HepG2 (cell line): Measurements from ENCODE around the gene CFD. TPM values are rescaled to one million over a fixed set of nuclear protein-coding genes. Genes with fewer than 3 reads are reported as not detected.

ENCODE experiments used
- CREB3 ChIP-seq: sonication (generic); formaldehyde crosslinking; IDR thresholded peaks from 2 replicates; pipeline ENCODE4 v1.5.0; 2020; ENCODE audit warnings: missing genetic modification reagents
- DMAP1 ChIP-seq: IDR thresholded peaks from 2 replicates; pipeline ENCODE4 v1.6.1; 2016
- HNRNPK ChIP-seq: fragments of 200-400 bp; formaldehyde crosslinking; IDR thresholded peaks from 2 replicates; pipeline ENCODE4 v1.6.1; 2018; ENCODE audit warnings: low read length, low read depth, moderate library complexity, mild to moderate bottlenecking; ENCODE audit not compliant: poor library complexity, severe bottlenecking
- SOX13 ChIP-seq, 3 experiments: fragments of 450-650 bp in 1 of 3; sonication (generic) in 1 of 3; formaldehyde crosslinking in 1 of 3; IDR thresholded peaks in 2 of 3; conservative IDR thresholded peaks in 1 of 3; 2 replicates each; pipeline versions ENCODE4 v1.5.0 to v1.6.1; 2016 to 2020; ENCODE audit warnings: antibody characterized with exemption in 1 of 3, mild to moderate bottlenecking in 1 of 3, missing compliant biosample characterization in 1 of 3, missing genetic modification reagents in 1 of 3, moderate library complexity in 1 of 3
- STAG1 ChIP-seq: sonication (generic); formaldehyde crosslinking; IDR thresholded peaks from 2 replicates; pipeline ENCODE4 v1.4.0; 2020; ENCODE audit warnings: missing genetic modification reagents
- TBX3 ChIP-seq: fragments of 450-650 bp; IDR thresholded peaks from 2 replicates; pipeline ENCODE4 v1.6.1; 2017; ENCODE audit warnings: antibody characterized with exemption, mild to moderate bottlenecking, inconsistent platforms, borderline replicate concordance
- ZBTB33 ChIP-seq: sonication (generic); formaldehyde crosslinking; IDR thresholded peaks from 2 replicates; pipeline ENCODE4 v1.4.0; 2020; ENCODE audit warnings: missing genetic modification reagents
- ZNF33A ChIP-seq: sonication (generic); formaldehyde crosslinking; IDR thresholded peaks from 2 replicates; pipeline ENCODE4 v1.5.1; 2020; ENCODE audit warnings: missing genetic modification reagents, mild to moderate bottlenecking, moderate library complexity, borderline replicate concordance
- ZNF441 ChIP-seq: sonication (generic); formaldehyde crosslinking; IDR thresholded peaks from 2 replicates; pipeline ENCODE4 v1.7.0; 2021; ENCODE audit warnings: missing genetic modification reagents, borderline replicate concordance
- ZNF557 ChIP-seq: sonication (generic); formaldehyde crosslinking; IDR thresholded peaks from 2 replicates; pipeline ENCODE4 v1.4.0; 2020; ENCODE audit warnings: missing genetic modification reagents
- ZSCAN25 ChIP-seq: sonication (generic); formaldehyde crosslinking; IDR thresholded peaks from 2 replicates; pipeline ENCODE4 v1.8.0; 2022; ENCODE audit warnings: mild to moderate bottlenecking, missing genetic modification reagents
- polyA plus RNA-seq, 8 experiments: library from polyadenylated mRNA; depleted of rRNA in 3 of 8; stranded (reverse) in 7 of 8; unstranded in 1 of 8; fragments of >200 nt; fragmentation: Illumina TruSeq in 4 of 8; extraction: Trizol in 4 of 8; gene quantifications; 2 replicates each; pipeline versions ENCODE4 v1.2.1 to v1.2.3, GENCODE V29; 2011 to 2016; ENCODE audit warnings: low read depth in 4 of 8, missing spikeins in 1 of 8, mixed read lengths in 1 of 8; ENCODE audit not compliant: insufficient read depth in 1 of 8
- total RNA-seq, 5 experiments: library from RNA; depleted of rRNA; stranded (reverse); fragments of >200 nt; fragmentation: Illumina TruSeq; extraction: Trizol; gene quantifications; 2 replicates each; pipeline ENCODE4 v1.2.3, GENCODE V29; 2016; ENCODE audit warnings: low read depth in 1 of 5
- TF ChIP-seq, protein P1 (sequence below): sonication (generic); formaldehyde crosslinking; conservative IDR thresholded peaks from 2 replicates; pipeline ENCODE4 v1.4.0; 2020; ENCODE audit warnings: missing genetic modification reagents
- TF ChIP-seq, protein P2 (sequence below): sonication (generic); formaldehyde crosslinking; IDR thresholded peaks from 2 replicates; pipeline ENCODE4 v1.4.0; 2020; ENCODE audit warnings: missing genetic modification reagents

CFD gene
- total and polyA plus RNA-seq, 2 of the 13 experiments (the other 11 are each of a cell fraction or from before 2014, with no cell fraction given): 2.3 to 4.6 TPM

- TF ChIP-seq CREB3 (CRISPR knock-in tag) (no peak), SOX13 (IDR thresholded peaks at IDR 0.05) (no peak), SOX13 (CRISPR knock-in tag; conservative IDR thresholded peaks at IDR 0.05 in 1 of 2, IDR thresholded peaks at IDR 0.05 in 1 of 2) (no peak), ZNF33A (CRISPR knock-in tag) (no peak), ZNF441 (no peak), STAG1 (no peak), ZBTB33 (peak; percentile 11; the same call in 1 of the 2 replicates), ZSCAN25 (CRISPR knock-in tag) (no peak), HNRNPK (peak; percentile 3), ZNF557 (CRISPR knock-in tag) (no peak), DMAP1 (CRISPR knock-in tag) (no peak), TBX3 (no peak)
- TF ChIP-seq, protein P1, sequence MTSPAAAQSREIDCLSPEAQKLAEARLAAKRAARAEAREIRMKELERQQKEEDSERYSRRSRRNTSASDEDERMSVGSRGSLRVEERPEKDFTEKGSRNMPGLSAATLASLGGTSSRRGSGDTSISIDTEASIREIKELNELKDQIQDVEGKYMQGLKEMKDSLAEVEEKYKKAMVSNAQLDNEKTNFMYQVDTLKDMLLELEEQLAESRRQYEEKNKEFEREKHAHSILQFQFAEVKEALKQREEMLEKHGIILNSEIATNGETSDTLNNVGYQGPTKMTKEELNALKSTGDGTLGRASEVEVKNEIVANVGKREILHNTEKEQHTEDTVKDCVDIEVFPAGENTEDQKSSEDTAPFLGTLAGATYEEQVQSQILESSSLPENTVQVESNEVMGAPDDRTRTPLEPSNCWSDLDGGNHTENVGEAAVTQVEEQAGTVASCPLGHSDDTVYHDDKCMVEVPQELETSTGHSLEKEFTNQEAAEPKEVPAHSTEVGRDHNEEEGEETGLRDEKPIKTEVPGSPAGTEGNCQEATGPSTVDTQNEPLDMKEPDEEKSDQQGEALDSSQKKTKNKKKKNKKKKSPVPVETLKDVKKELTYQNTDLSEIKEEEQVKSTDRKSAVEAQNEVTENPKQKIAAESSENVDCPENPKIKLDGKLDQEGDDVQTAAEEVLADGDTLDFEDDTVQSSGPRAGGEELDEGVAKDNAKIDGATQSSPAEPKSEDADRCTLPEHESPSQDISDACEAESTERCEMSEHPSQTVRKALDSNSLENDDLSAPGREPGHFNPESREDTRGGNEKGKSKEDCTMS (CRISPR knock-in tag): no peak
- TF ChIP-seq, protein P2, sequence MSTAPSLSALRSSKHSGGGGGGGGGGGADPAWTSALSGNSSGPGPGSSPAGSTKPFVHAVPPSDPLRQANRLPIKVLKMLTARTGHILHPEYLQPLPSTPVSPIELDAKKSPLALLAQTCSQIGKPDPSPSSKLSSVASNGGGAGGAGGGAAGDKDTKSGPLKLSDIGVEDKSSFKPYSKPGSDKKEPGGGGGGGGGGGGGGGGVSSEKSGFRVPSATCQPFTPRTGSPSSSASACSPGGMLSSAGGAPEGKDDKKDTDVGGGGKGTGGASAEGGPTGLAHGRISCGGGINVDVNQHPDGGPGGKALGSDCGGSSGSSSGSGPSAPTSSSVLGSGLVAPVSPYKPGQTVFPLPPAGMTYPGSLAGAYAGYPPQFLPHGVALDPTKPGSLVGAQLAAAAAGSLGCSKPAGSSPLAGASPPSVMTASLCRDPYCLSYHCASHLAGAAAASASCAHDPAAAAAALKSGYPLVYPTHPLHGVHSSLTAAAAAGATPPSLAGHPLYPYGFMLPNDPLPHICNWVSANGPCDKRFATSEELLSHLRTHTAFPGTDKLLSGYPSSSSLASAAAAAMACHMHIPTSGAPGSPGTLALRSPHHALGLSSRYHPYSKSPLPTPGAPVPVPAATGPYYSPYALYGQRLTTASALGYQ (CRISPR knock-in tag): no peak
Measured at GRCh38 chr19:812747-813218, 46.7 kb upstream of the CFD start (continued).
